CD14-positive monocyte (primary cell): ENCODE measurements around the gene SMLR1. TPM values are rescaled to one million over a fixed set of nuclear protein-coding genes. Genes with fewer than 3 reads are reported as not detected.

Experiments used
- DNase-seq, 3 donors: peaks; one replicate each; pipeline ENCODE4 v3.0.0-alpha.2; 2011 to 2022
- H2AFZ ChIP-seq: 2 replicates; pipeline ENCODE4 v1.6.0; 2012; ENCODE audit warnings: mild to moderate bottlenecking, low read depth, low read length, inconsistent platforms; ENCODE audit not compliant: insufficient read depth, poor library complexity, severe bottlenecking
- H3K27ac ChIP-seq, 2 donors: 1 replicate in 1 of 2; 2 replicates in 1 of 2; pipeline ENCODE4 v1.5.1; 2012 to 2013; ENCODE audit warnings: low read length in 2 of 2, control low read depth in 1 of 2, inconsistent platforms in 1 of 2, low read depth in 1 of 2, mild to moderate bottlenecking in 1 of 2
- H3K27me3 ChIP-seq, 2 donors: one replicate each; pipeline versions ENCODE4 v1.6.0 to v1.6.1; 2011 to 2013; ENCODE audit warnings: low read length in 2 of 2; ENCODE audit not compliant: control insufficient read depth in 2 of 2, insufficient read depth in 2 of 2
- H3K36me3 ChIP-seq, 2 donors: replicated peaks in 1 of 2; 1 replicate in 1 of 2; 2 replicates in 1 of 2; pipeline versions ENCODE4 v1.5.1 to v1.6.1; 2012 to 2013; ENCODE audit warnings: low read length in 2 of 2, control low read depth in 1 of 2, inconsistent platforms in 1 of 2, mild to moderate bottlenecking in 1 of 2; ENCODE audit not compliant: insufficient read depth in 2 of 2, control insufficient read depth in 1 of 2
- H3K4me1 ChIP-seq, 2 donors: 1 replicate in 1 of 2; 2 replicates in 1 of 2; pipeline versions ENCODE4 v1.5.1 to v1.6.1; 2012 to 2013; ENCODE audit warnings: low read length in 2 of 2, control low read depth in 1 of 2, inconsistent platforms in 1 of 2, mild to moderate bottlenecking in 1 of 2, moderate library complexity in 1 of 2; ENCODE audit not compliant: insufficient read depth in 2 of 2, control insufficient read depth in 1 of 2
- H3K4me2 ChIP-seq: replicated peaks from 2 replicates; pipeline ENCODE3; 2012; ENCODE audit warnings: low read length, moderate library complexity, mild to moderate bottlenecking; ENCODE audit not compliant: poor library complexity, severe bottlenecking; ENCODE audit errors: extremely low read depth
- H3K4me3 ChIP-seq, 3 experiments: fragments of 200-600 bp in 1 of 3; sonication (generic) in 1 of 3; replicated peaks in 1 of 3; 1 replicate in 2 of 3; 2 replicates in 1 of 3; pipeline ENCODE4 v1.5.1; 2011 to 2013; ENCODE audit warnings: low read length in 3 of 3, mild to moderate bottlenecking in 3 of 3, control low read depth in 2 of 3, low read depth in 2 of 3, inconsistent platforms in 1 of 3, moderate library complexity in 1 of 3
- H3K79me2 ChIP-seq: 2 replicates; pipeline ENCODE4 v1.6.0; 2012; ENCODE audit warnings: mild to moderate bottlenecking, control low read depth, inconsistent platforms, low read length, moderate library complexity; ENCODE audit not compliant: insufficient read depth
- H3K9ac ChIP-seq: 2 replicates; pipeline ENCODE4 v1.6.0; 2017; ENCODE audit warnings: low read length, mild to moderate bottlenecking; ENCODE audit not compliant: insufficient read depth, poor library complexity, severe bottlenecking
- H3K9me3 ChIP-seq, 2 donors: replicated peaks in 1 of 2; 1 replicate in 1 of 2; 2 replicates in 1 of 2; pipeline versions ENCODE4 v1.5.1 to v1.6.1; 2012 to 2013; ENCODE audit warnings: low read length in 2 of 2, control low read depth in 1 of 2; ENCODE audit not compliant: control insufficient read depth in 1 of 2, insufficient read depth in 1 of 2
- H4K20me1 ChIP-seq: 2 replicates; pipeline ENCODE4 v1.6.0; 2012; ENCODE audit warnings: mild to moderate bottlenecking, low read length, control low read depth, moderate library complexity; ENCODE audit not compliant: insufficient read depth
- H3K27ac Mint-ChIP-seq, 7 donors: one replicate each; pipeline ENCODE4 v1.8.0; 2020; ENCODE audit warnings: mild to moderate bottlenecking in 7 of 7, mixed read lengths in 7 of 7, moderate library complexity in 6 of 7, inconsistent platforms in 2 of 7
- H3K27me3 Mint-ChIP-seq, 3 donors: one replicate each; pipeline ENCODE4 v1.8.0; 2021 to 2022; ENCODE audit warnings: low read depth in 3 of 3, mild to moderate bottlenecking in 3 of 3, mixed read lengths in 3 of 3, moderate library complexity in 3 of 3, inconsistent platforms in 1 of 3
- H3K36me3 Mint-ChIP-seq, 2 donors: one replicate each; pipeline ENCODE4 v1.8.0; 2020; ENCODE audit warnings: mixed read lengths in 2 of 2, inconsistent platforms in 1 of 2, mild to moderate bottlenecking in 1 of 2
- H3K4me1 Mint-ChIP-seq: one replicate; pipeline ENCODE4 v1.8.0; 2020; ENCODE audit warnings: mild to moderate bottlenecking, mixed read lengths
- H3K4me3 Mint-ChIP-seq, 2 donors: one replicate each; pipeline ENCODE4 v1.8.0; 2020; ENCODE audit warnings: mild to moderate bottlenecking in 2 of 2, mixed read lengths in 2 of 2, moderate library complexity in 1 of 2
- H3K9me3 Mint-ChIP-seq, 7 donors: one replicate each; pipeline ENCODE4 v1.8.0; 2020 to 2022; ENCODE audit warnings: mixed read lengths in 7 of 7, mild to moderate bottlenecking in 6 of 7, moderate library complexity in 6 of 7, inconsistent platforms in 2 of 7
- CTCF ChIP-seq: fragments of 200-600 bp; IDR thresholded peaks from one replicate; pipeline ENCODE4 v1.8.0; 2022; ENCODE audit warnings: antibody characterized with exemption, mild to moderate bottlenecking
- WGBS: methylation state at CpG from one replicate; pipeline ENCODE4 v1.1.5; 2013; ENCODE audit warnings: missing lambda C conversion rate; ENCODE audit not compliant: insufficient coverage; 5-methylcytosine and 5-hydroxymethylcytosine counted together
- intact Hi-C, 2 donors: fragments of 100-400 bp; cut with micrococcal nuclease; formaldehyde crosslinking; loops; one replicate each; pipeline versions ENCODE4 v1.15.0 to v1.15.1; 2023
- polyA plus RNA-seq, 3 donors: library from polyadenylated mRNA; depleted of rRNA in 1 of 3; unstranded in 2 of 3; stranded (reverse) in 1 of 3; fragments of 300-500 nt in 2 of 3; fragments of >200 nt in 1 of 3; fragmentation: Illumina TruSeq in 2 of 3; gene quantifications; 1 replicate in 2 of 3; 2 replicates in 1 of 3; pipeline ENCODE4 v1.2.3, GENCODE V29; 2012 to 2021

SMLR1 gene
- polyA plus RNA-seq, 3 donors: not detected

GRCh38 chr6:130838250-130838860 is 11.1 kb downstream of the SMLR1 start:
- H3K4me1 ChIP-seq: no peaks in the 10 kb centered on the region
- H3K27ac ChIP-seq: no peak overlapping the region
- no peaks in the 10 kb centered on the region for H4K20me1 ChIP-seq
- Mint-ChIP-seq H3K27ac (no peak overlapping the region), H3K4me3 (no peak overlapping the region), H3K36me3 (peaks cover 2 to 3% of the 10 kb centered on the region in 2 donors), H3K9me3 (no peaks in the 10 kb centered on the region), H3K27me3 (no peaks in the 10 kb centered on the region), H3K4me1 (peaks cover 10% of the 10 kb centered on the region)
- H3K4me3 ChIP-seq: no peak overlapping the region
- no peak for TF ChIP-seq CTCF
- 100% methylated on average over 1 of the region's 6 CpGs for whole genome bisulfite sequencing
- no peak overlapping the region for H3K9ac ChIP-seq
- no peak for DNase-seq
- intact Hi-C loops: no loop called here
- no peak overlapping the region for H2AFZ ChIP-seq
- H3K9me3 ChIP-seq: no peaks in the 10 kb centered on the region
- H3K36me3 ChIP-seq: no peaks in the 10 kb centered on the region
- no peak overlapping the region for H3K4me2 ChIP-seq
- H3K79me2 ChIP-seq: no peaks in the 10 kb centered on the region
- no peaks in the 10 kb centered on the region for H3K27me3 ChIP-seq

DNA sequence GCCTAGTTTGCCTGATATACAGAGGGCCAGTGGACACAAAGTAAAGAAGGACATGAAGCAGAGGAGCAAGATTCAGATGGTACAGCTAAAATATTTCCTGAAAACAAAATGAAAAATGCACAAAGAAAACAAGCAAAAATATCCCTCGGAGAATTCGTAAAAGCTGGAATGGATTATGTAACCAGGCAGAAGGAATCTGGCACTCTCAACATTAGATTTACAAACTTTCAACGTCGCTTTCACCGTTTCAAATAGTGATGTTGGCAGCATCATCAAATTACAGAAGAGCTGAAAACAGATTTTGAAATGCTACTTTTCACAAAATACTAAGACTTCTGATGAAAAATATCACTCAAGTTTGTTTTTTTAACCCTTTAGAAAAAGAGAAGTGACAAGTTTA is 11.7 kb downstream of the SMLR1 start:
- H3K27ac ChIP-seq: no peak overlapping the region
- no peaks in the 10 kb centered on the region for H3K79me2 ChIP-seq
- Mint-ChIP-seq H3K4me1 (peaks cover 10% of the 10 kb centered on the region), H3K27me3 (no peaks in the 10 kb centered on the region), H3K27ac (no peak overlapping the region), H3K36me3 (peaks cover 2 to 3% of the 10 kb centered on the region in 2 donors), H3K4me3 (no peak overlapping the region), H3K9me3 (no peaks in the 10 kb centered on the region)
- H3K27me3 ChIP-seq: no peaks in the 10 kb centered on the region
- no peaks in the 10 kb centered on the region for H3K9me3 ChIP-seq
- intact Hi-C loops: no loop called here
- H3K36me3 ChIP-seq: no peaks in the 10 kb centered on the region
- H3K4me3 ChIP-seq: no peak overlapping the region
- DNase-seq: no peak
- no peak for TF ChIP-seq CTCF
- WGBS: no CpG with 5 or more reads among the region's 5 CpGs
- no peak overlapping the region for H3K4me2 ChIP-seq
- no peak overlapping the region for H3K9ac ChIP-seq
- no peak overlapping the region for H2AFZ ChIP-seq
- H3K4me1 ChIP-seq: no peaks in the 10 kb centered on the region
- H4K20me1 ChIP-seq: no peaks in the 10 kb centered on the region
